NCI-H82 (cell line): ENCODE results near the gene ARID2.

ENCODE experiments used
- DNase-seq: peaks from one replicate; lab custom pipeline; 2025; lab: John Stamatoyannopoulos, UW

ARID2 gene

DNA sequence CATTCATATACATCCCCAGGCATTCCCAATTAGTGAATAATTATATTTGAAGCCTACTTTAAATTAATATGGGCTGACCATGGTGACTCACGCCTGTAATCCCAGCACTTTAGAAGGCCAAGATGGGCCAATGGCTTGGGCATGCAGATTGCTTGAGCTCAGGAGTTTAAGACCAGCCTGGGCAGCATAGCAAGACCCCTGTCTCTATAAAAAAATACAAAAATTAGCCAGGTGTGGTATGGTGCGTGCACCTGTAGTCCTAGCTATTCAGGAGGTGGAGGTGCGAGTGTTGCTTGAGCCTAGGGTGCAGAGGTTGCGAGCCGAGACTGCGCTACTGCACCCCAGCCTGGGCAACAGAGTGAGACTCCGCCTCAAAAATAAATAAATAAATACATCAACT lies 7.6 kb upstream of the ARID2 start:
- DNase-seq: no peak

GRCh38 chr12:45725631-45726602 lies 3.6 kb upstream of the ARID2 start:
- DNase-seq: peak; percentile 75

GRCh38 chr12:45726603-45727300 lies 2.8 kb upstream of the ARID2 start:
- DNase-seq: peak; percentile 75

DNA sequence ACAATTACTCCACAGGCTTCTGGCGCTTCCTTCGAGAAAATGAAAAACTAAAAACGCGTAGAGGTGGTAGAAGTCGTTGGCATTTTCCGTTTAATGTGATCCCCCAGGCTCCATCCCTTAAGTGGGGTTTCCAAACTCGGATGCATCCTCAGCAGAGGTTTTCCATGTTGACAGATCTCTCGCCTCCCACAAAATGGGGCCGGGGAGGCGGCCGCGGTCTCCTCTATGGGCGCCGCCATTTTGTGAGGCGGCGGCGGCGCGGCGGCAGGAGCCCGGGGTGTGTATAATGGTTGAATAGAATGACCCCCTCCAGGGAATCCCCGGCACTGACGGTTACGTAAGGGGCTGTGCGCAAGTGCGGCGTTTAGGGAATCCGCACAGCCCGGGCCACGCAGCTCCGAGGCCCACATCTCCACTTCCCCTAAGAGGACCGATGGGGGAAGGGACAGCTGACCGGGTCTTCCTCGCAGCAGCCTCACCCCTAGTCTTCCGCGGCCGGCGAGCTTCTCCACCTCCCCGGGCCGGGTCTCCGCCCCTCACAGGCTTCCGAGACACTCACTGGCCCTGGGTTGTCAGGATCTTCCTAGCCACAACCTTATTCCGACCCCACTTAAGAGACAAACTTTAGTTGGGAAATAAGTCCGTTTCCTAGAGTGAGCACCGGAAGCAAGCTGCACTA lies 2.1 kb upstream of the ARID2 start:
- DNase-seq: peak; percentile 99

- no peak for DNase-seq
Observed at GRCh38 chr12:45727980-45728629, 1.4 kb upstream of the ARID2 start.

DNA sequence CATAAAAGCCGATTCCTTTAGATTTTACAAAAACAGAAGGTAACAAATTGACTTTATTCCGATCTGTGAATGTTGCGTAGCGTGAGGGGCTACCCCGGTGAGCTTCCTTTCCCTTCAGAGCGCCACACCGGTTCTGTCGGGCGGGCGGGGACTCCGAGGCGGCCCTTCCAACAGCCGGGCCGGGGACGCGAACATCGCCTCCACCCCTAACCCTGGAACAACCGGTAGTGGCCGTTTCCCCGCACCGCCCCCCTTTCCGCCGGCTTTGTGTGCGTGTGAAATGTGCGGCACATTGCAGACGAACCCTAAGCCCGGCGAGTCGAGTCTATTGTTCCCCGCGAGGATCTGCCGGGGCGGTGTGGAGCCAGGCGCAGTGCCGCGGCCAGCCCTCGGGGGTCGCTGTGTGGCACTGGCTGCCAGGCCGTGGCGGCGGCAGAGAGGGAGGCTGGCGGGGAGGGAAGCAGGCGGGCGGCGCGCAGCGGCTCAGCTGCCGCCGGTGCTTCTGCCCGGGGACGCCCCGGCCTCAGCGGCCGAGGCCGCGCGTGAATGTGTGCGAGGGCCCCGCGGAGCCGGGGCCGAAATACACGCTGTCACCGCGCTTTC lies 775 bp upstream of the ARID2 start:
- DNase-seq: peak; percentile 99

- no peak for DNase-seq
Observed at GRCh38 chr12:45730084-45730347, 510 bp downstream of the ARID2 start.

DNA sequence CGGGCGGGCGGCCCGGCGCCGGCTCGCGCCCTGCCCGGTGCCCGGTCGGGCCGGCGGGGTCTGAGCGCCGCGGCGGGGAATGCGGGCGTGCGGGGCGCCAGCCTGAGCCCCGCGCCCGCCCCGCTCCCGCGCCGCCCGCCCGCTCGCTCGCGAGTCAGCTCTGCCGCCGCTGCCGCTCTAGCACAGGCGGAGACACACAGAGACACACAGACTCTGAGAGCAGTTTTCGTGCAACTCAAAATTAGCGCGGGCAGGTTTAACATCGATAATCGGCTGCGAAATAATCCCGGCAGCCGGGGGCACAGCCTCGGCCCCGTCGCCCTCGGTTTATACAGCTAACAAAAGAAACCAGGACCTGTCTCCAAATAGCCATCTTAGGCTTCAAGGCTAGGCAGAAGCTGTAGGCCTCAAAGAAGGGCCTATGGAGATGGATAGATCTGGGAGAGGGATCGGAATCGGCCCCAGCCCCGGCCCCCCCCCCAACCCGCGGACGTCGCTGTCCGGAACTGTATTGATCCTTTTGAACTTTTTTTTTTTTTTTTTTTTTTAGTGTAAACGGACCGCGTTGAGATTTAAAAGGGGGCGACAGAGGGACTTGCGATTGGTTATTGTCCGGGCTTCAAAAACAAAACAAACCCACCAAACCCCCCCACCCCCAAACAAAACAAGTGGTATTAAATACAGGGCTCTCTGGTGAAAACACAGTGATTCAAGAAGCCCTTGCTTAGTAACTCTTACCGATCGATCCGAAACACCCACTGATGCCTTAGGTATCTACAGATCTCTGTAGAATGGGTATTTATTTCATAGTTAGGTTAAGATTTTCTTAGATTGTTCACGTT lies 1.1 kb downstream of the ARID2 start:
- peak; percentile 77 for DNase-seq

- no peak for DNase-seq
Observed at GRCh38 chr12:45731190-45731775, 1.8 kb downstream of the ARID2 start.

GRCh38 chr12:45732250-45732649 lies 2.7 kb downstream of the ARID2 start:
- DNase-seq: peak; percentile 13

- no peak for DNase-seq
Observed at GRCh38 chr12:45732936-45733335, 3.4 kb downstream of the ARID2 start.

GRCh38 chr12:45737638-45738037 lies 8.1 kb downstream of the ARID2 start:
- DNase-seq: no peak

GRCh38 chr12:45742590-45742989 lies 13.1 kb downstream of the ARID2 start:
- DNase-seq: no peak

DNA sequence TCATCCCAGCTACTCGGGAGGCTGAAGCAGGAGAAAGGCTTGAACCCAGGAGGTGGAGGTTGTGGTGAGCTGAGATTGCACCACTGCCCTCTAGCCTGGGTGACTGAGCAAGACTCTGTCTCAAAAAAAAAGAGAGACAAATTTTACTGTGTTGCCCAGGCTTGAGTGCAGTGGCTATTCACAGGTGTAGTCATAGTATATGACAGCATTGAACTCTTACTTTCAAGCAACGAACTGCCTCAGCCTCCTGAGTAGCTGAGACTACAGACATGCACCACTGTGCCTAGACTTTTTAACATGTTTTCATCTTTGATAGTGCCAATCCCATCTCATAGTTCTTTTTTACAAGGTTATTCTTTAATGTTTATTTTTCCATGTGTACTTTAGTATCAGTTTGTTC lies 13.7 kb downstream of the ARID2 start:
- DNase-seq: no peak

DNA sequence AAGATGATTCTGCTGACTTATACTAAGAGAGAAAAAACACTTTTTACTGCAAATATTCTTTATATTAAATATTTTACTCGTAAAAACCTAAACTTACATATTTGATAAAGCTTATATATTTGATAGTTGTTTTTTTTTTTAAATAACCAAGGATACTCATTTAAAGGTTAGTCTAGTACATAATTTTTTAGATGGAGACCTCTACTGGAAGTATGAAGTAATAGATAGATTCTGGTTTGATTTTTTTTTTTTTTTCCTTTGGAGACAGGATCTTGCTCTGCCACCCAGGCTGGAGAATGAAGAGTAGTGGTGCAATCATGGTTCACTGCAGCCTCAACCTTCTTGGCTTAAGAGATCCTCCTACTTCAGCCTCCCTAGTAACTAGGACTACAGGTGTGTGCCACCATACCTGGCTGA lies 16.4 kb downstream of the ARID2 start:
- DNase-seq: no peak

DNA sequence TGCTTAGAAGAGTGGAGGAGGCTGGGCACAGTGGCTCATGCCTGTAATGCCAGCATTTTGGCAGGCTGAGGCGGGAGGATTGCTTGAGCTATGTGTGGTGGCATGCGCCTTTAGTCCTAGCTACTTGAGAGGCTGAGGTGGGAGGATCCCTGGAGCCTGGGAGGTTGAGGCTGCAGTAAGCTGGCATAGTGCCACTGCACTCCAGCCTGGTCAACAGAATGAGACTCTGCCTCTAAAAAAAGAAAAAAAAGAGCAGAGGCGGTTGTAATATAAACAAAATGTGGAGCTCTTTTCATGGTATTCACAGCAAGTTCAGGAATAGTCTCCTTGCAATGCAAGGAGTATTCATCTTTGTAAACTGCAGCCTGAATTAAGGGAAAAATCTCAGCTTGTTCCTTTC lies 27.2 kb downstream of the ARID2 start:
- DNase-seq: no peak

DNA sequence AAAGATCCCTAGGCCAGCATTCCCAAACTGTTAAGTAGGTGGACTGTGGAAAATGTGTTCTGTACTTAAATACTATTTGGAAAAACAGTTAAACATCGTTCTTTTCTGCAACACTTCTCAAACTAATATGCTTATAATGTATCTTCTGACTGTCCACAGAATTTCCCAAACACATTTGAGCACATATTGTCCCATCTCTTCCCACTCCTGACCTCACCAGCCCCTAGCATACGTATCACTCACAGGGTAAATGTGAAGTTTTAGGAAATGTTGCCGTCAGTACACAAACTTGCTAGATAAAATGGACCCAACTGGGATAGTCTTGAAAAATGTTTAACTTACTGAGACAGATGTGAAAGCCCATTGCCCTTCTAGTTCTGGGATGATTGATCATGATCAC lies 27.7 kb downstream of the ARID2 start:
- DNase-seq: no peak

- no peak for DNase-seq
Observed at GRCh38 chr12:45760333-45760732, 30.8 kb downstream of the ARID2 start.

GRCh38 chr12:45762185-45763110 lies 32.9 kb downstream of the ARID2 start:
- peak; percentile 34 for DNase-seq

DNA sequence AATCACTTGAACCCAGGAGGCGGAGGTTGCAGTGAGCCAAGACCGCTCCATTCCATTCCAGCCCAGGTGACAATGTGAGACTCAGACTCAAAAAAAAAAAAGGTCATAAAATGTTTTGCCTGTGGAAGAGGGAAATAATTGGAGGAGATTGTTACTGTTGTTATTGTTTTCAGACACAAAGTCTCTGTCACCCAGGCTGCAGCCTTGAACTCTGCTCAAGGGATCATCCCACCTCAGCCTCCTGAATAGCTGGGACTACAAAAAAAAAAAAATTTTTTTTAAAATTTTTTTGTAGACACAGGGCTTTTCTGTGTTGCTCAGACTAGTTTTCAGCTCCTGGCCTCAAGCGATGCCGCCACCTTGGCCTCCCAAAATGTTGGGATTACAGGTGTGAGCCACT lies 33.9 kb downstream of the ARID2 start:
- no peak for DNase-seq
